WTC11 (cell line): Measurements from ENCODE around the gene RXRA. TPM values are rescaled to one million over a fixed set of nuclear protein-coding genes. Genes with fewer than 3 reads are reported as not detected.

Experiments used
- ATAC-seq: fragments of 200-7000 bp; cut with Tn5 transposase; 2 replicates; pipeline ENCODE4 v1.10.0; 2021; ENCODE audit warnings: mild to moderate bottlenecking, moderate library complexity
- CTCF ChIA-PET: fragments of 300-600 bp; sonication (Branson Sonifier 250); formaldehyde crosslinking; loops from one replicate; lab custom pipeline; 2021; ENCODE audit warnings: antibody characterized with exemption; lab: Charles Lee
- POLR2A ChIA-PET: fragments of 350-600 bp; sonication (Branson Sonifier 250); formaldehyde crosslinking; loops from one replicate; lab custom pipeline; 2021; ENCODE audit warnings: antibody characterized with exemption; lab: Charles Lee
- DNase-seq: peaks from one replicate; pipeline ENCODE4 v3.0.0; 2021; ENCODE audit warnings: low spot score
- H3K27ac Mint-ChIP-seq: 2 replicates; pipeline ENCODE4 v1.8.0; 2021; ENCODE audit warnings: mixed read lengths
- H3K27me3 Mint-ChIP-seq: 2 replicates; pipeline ENCODE4 v1.8.0; 2021; ENCODE audit warnings: low read depth, mild to moderate bottlenecking, moderate library complexity, mixed read lengths
- H3K36me3 Mint-ChIP-seq: 2 replicates; pipeline ENCODE4 v1.8.0; 2021; ENCODE audit warnings: mixed read lengths
- H3K4me1 Mint-ChIP-seq: 2 replicates; pipeline ENCODE4 v1.8.0; 2022; ENCODE audit warnings: mixed read lengths
- H3K4me3 Mint-ChIP-seq: 2 replicates; pipeline ENCODE4 v1.8.0; 2021; ENCODE audit warnings: mild to moderate bottlenecking, moderate library complexity, mixed read lengths
- H3K9me3 Mint-ChIP-seq: 2 replicates; pipeline ENCODE4 v1.8.0; 2021; ENCODE audit warnings: mixed read lengths
- EMX1 ChIP-seq: fragments of 250-450 bp; sonication (Bioruptor Pico); IDR thresholded peaks from 2 replicates; pipeline ENCODE4 v1.8.0; 2021; ENCODE audit warnings: mild to moderate bottlenecking
- FOXJ3 ChIP-seq: sonication (generic); formaldehyde crosslinking; IDR thresholded peaks from 2 replicates; pipeline ENCODE4 v1.9.0; 2021; ENCODE audit warnings: missing genetic modification reagents, mild to moderate bottlenecking, borderline replicate concordance
- FOXK1 ChIP-seq: sonication (generic); formaldehyde crosslinking; IDR thresholded peaks from 2 replicates; pipeline ENCODE4 v1.8.0; 2022; ENCODE audit warnings: mild to moderate bottlenecking, moderate library complexity, missing genetic modification reagents
- FOXP4 ChIP-seq: sonication (generic); formaldehyde crosslinking; IDR thresholded peaks from 2 replicates; pipeline ENCODE4 v1.8.0; 2022; ENCODE audit warnings: mild to moderate bottlenecking, missing genetic modification reagents
- GABPB1 ChIP-seq: sonication (generic); formaldehyde crosslinking; IDR thresholded peaks from 2 replicates; pipeline ENCODE4 v1.8.1; 2023; ENCODE audit warnings: mild to moderate bottlenecking, missing genetic modification reagents
- HMGA2 ChIP-seq: fragments of 250-450 bp; sonication (Bioruptor Pico); IDR thresholded peaks from 2 replicates; pipeline ENCODE4 v1.4.0; 2021; ENCODE audit warnings: mild to moderate bottlenecking, moderate library complexity
- IRF1 ChIP-seq: sonication (generic); formaldehyde crosslinking; IDR thresholded peaks from 2 replicates; pipeline ENCODE4 v1.8.0; 2023; ENCODE audit warnings: missing genetic modification reagents
- KAT7 ChIP-seq: sonication (generic); formaldehyde crosslinking; IDR thresholded peaks from 2 replicates; pipeline ENCODE4 v1.8.1; 2023; ENCODE audit warnings: missing genetic modification reagents, mild to moderate bottlenecking, borderline replicate concordance
- NFYB ChIP-seq: sonication (generic); formaldehyde crosslinking; conservative IDR thresholded peaks from 2 replicates; pipeline ENCODE4 v1.8.0; 2022; ENCODE audit warnings: low read depth, missing genetic modification reagents
- NR3C1 ChIP-seq: sonication (generic); formaldehyde crosslinking; conservative IDR thresholded peaks from 2 replicates; pipeline ENCODE4 v1.8.1; 2023; ENCODE audit warnings: low read depth, mild to moderate bottlenecking, missing genetic modification reagents
- PREB ChIP-seq: sonication (generic); formaldehyde crosslinking; IDR thresholded peaks from 2 replicates; pipeline ENCODE4 v1.8.1; 2022; ENCODE audit warnings: mild to moderate bottlenecking, missing genetic modification reagents, moderate library complexity, borderline replicate concordance
- SMAD3 ChIP-seq: sonication (generic); formaldehyde crosslinking; IDR thresholded peaks from 2 replicates; pipeline ENCODE4 v1.8.0; 2022; ENCODE audit warnings: missing genetic modification reagents, mild to moderate bottlenecking, borderline replicate concordance
- SP1 ChIP-seq: sonication (generic); formaldehyde crosslinking; conservative IDR thresholded peaks from 2 replicates; pipeline ENCODE4 v1.8.1; 2022; ENCODE audit warnings: missing genetic modification reagents
- TCF7 ChIP-seq: sonication (generic); formaldehyde crosslinking; IDR thresholded peaks from 2 replicates; pipeline ENCODE4 v1.8.0; 2022; ENCODE audit warnings: mild to moderate bottlenecking, low read depth, missing genetic modification reagents, moderate library complexity
- ZMAT4 ChIP-seq: fragments of 250-450 bp; sonication (Bioruptor Pico); IDR thresholded peaks from 2 replicates; pipeline ENCODE4 v1.9.0; 2021; ENCODE audit warnings: mild to moderate bottlenecking
- ZNF121 ChIP-seq: sonication (generic); formaldehyde crosslinking; IDR thresholded peaks from 2 replicates; pipeline ENCODE4 v1.8.0; 2023; ENCODE audit warnings: missing genetic modification reagents
- ZNF219 ChIP-seq: sonication (generic); formaldehyde crosslinking; IDR thresholded peaks from 2 replicates; pipeline ENCODE4 v1.8.0; 2023; ENCODE audit warnings: missing genetic modification reagents, mild to moderate bottlenecking, borderline replicate concordance
- ZNF232 ChIP-seq: sonication (generic); formaldehyde crosslinking; IDR thresholded peaks from 2 replicates; pipeline ENCODE4 v1.8.0; 2022; ENCODE audit warnings: mild to moderate bottlenecking, missing genetic modification reagents
- ZSCAN18 ChIP-seq: fragments of 250-450 bp; sonication (Bioruptor Pico); IDR thresholded peaks from 2 replicates; pipeline ENCODE4 v2.1.2; 2022; ENCODE audit warnings: mild to moderate bottlenecking, moderate library complexity
- total RNA-seq: library from RNA; stranded (reverse); gene quantifications from 3 replicates; pipeline ENCODE4 v1.2.3, GENCODE V29; 2021
- TF ChIP-seq, protein P1 (sequence below): sonication (generic); formaldehyde crosslinking; IDR thresholded peaks from 2 replicates; pipeline ENCODE4 v1.8.0; 2023; ENCODE audit warnings: missing genetic modification reagents, mild to moderate bottlenecking, borderline replicate concordance
- TF ChIP-seq, protein P2 (sequence below): sonication (generic); formaldehyde crosslinking; IDR thresholded peaks from 2 replicates; pipeline ENCODE4 v1.8.1; 2022; ENCODE audit warnings: low read depth, mild to moderate bottlenecking, moderate library complexity, missing genetic modification reagents, borderline replicate concordance
- TF ChIP-seq, protein P3 (sequence below): sonication (generic); formaldehyde crosslinking; IDR thresholded peaks from 2 replicates; pipeline ENCODE4 v1.8.1; 2023; ENCODE audit warnings: mild to moderate bottlenecking, missing genetic modification reagents, moderate library complexity

Gene RXRA
- total RNA-seq, 1 experiment from 2014 or later = 27.5 TPM

DNA sequence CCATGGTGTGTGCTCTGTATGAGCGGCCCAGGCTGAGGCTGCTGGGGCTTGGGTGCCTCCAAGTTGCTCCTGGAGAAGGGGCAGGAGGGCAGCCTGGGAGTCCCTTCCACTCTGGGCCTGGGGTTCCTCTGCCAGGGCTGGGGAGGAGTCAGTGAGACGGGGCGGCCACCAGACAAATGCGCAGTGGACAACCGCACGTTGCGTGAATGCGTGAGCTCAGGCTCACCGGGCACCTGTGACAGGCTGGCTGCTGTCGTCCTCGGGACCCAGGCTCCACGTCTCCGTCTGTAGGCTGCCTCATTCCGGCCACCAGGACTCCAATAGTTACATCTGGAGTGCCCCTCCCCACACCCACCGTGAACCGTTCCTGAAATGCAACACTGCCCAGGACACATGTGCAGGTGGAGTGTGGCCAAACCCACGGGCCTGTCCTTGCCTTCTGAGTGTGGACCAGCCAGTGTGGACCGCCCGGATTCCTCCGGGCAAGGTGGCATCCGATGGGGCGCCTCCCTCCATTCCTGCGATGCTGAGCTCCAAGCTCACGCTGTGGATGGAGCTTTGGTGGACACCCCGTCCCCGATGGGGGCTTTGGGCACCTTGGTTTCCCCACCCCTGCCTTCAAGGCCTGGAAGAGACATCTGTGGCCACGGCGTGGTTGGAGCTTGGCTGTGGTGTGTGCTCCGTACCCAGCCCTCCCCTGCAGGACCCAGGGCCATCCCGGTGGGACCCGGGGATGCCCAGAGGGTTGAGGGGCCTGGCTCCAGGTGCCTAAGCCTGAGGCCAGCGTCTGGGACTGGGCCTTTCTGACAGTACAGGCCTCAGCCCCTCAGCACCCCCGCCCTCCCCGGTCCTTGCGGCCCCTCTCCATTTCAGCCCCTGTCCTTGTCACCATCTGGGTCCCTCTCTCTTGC, 34.0 kb upstream of the RXRA start:
- Mint-ChIP-seq H3K27me3 (no peaks in the 10 kb centered on the region), H3K4me1 (peaks cover 2% of the 10 kb centered on the region; the same call in 1 of the 2 replicates), H3K9me3 (no peaks in the 10 kb centered on the region; the same call in 1 of the 2 replicates), H3K4me3 (no peak overlapping the region), H3K36me3 (no peaks in the 10 kb centered on the region), H3K27ac (no peak overlapping the region)
- DNase-seq (no peak), ATAC-seq (no peak)
- POLR2A ChIA-PET = no interaction called here
- CTCF ChIA-PET = no interaction called here
- TF ChIP-seq ZNF219 (no peak), NFYB (CRISPR knock-in tag) (no peak), SP1 (no peak), FOXP4 (CRISPR knock-in tag) (no peak), ZNF232 (CRISPR knock-in tag) (no peak), ZNF121 (CRISPR knock-in tag) (no peak), FOXK1 (no peak), IRF1 (CRISPR knock-in tag) (no peak), ZSCAN18 (CRISPR knock-in tag) (no peak), GABPB1 (CRISPR knock-in tag) (no peak), ZMAT4 (CRISPR knock-in tag) (no peak)
- TF ChIP-seq, protein P1, sequence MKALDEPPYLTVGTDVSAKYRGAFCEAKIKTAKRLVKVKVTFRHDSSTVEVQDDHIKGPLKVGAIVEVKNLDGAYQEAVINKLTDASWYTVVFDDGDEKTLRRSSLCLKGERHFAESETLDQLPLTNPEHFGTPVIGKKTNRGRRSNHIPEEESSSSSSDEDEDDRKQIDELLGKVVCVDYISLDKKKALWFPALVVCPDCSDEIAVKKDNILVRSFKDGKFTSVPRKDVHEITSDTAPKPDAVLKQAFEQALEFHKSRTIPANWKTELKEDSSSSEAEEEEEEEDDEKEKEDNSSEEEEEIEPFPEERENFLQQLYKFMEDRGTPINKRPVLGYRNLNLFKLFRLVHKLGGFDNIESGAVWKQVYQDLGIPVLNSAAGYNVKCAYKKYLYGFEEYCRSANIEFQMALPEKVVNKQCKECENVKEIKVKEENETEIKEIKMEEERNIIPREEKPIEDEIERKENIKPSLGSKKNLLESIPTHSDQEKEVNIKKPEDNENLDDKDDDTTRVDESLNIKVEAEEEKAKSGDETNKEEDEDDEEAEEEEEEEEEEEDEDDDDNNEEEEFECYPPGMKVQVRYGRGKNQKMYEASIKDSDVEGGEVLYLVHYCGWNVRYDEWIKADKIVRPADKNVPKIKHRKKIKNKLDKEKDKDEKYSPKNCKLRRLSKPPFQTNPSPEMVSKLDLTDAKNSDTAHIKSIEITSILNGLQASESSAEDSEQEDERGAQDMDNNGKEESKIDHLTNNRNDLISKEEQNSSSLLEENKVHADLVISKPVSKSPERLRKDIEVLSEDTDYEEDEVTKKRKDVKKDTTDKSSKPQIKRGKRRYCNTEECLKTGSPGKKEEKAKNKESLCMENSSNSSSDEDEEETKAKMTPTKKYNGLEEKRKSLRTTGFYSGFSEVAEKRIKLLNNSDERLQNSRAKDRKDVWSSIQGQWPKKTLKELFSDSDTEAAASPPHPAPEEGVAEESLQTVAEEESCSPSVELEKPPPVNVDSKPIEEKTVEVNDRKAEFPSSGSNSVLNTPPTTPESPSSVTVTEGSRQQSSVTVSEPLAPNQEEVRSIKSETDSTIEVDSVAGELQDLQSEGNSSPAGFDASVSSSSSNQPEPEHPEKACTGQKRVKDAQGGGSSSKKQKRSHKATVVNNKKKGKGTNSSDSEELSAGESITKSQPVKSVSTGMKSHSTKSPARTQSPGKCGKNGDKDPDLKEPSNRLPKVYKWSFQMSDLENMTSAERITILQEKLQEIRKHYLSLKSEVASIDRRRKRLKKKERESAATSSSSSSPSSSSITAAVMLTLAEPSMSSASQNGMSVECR (CRISPR knock-in tag) = no peak

DNA sequence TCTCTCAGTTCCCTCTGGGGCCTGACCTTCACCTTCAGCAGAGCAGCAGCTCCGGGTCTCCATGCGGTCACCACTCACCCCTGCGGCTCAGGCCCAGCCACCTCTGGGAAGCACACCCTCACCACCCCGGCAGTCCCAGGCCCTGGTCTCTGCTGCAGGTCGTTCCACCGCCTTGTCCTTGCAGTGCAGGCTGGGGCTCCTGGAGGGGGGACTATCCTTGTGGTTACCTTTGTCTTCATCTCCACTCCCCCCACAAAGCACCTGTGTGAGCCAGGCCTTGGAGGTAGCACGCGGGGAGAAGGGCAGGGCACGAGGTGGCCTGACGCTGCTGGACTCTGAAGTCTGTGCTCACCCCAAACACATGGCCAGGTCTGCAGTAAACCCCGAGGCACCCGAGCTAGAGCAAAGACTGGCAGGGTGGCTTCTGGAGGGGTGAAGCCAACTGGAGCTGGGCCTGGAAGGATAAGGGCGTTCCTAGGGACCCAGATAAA, 33.2 kb upstream of the RXRA start:
- Mint-ChIP-seq H3K4me3 (no peak overlapping the region), H3K27me3 (no peaks in the 10 kb centered on the region), H3K27ac (no peak overlapping the region), H3K9me3 (no peaks in the 10 kb centered on the region; the same call in 1 of the 2 replicates), H3K4me1 (peaks cover 2% of the 10 kb centered on the region; the same call in 1 of the 2 replicates), H3K36me3 (no peaks in the 10 kb centered on the region)
- CTCF ChIA-PET = no interaction called here
- no peak for ATAC-seq
- POLR2A ChIA-PET = no interaction called here
- DNase-seq = no peak
- TF ChIP-seq, protein P2, sequence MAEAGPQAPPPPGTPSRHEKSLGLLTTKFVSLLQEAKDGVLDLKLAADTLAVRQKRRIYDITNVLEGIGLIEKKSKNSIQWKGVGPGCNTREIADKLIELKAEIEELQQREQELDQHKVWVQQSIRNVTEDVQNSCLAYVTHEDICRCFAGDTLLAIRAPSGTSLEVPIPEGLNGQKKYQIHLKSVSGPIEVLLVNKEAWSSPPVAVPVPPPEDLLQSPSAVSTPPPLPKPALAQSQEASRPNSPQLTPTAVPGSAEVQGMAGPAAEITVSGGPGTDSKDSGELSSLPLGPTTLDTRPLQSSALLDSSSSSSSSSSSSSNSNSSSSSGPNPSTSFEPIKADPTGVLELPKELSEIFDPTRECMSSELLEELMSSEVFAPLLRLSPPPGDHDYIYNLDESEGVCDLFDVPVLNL = no peak
- TF ChIP-seq FOXJ3 (no peak), SMAD3 (no peak), EMX1 (CRISPR knock-in tag) (no peak), NR3C1 (CRISPR knock-in tag) (no peak), KAT7 (CRISPR knock-in tag) (no peak), SP1 (no peak), ZNF121 (CRISPR knock-in tag) (no peak), TCF7 (CRISPR knock-in tag) (no peak), HMGA2 (CRISPR knock-in tag) (no peak), PREB (CRISPR knock-in tag) (no peak)
- TF ChIP-seq, protein P3, sequence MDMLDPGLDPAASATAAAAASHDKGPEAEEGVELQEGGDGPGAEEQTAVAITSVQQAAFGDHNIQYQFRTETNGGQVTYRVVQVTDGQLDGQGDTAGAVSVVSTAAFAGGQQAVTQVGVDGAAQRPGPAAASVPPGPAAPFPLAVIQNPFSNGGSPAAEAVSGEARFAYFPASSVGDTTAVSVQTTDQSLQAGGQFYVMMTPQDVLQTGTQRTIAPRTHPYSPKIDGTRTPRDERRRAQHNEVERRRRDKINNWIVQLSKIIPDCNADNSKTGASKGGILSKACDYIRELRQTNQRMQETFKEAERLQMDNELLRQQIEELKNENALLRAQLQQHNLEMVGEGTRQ (CRISPR knock-in tag) = no peak
